GM19043 (cell line): ENCODE data around the gene RPL31.
A peak's percentile ranks its signal among the peaks of the same experiment; 100 is the strongest.
"Not testable (repeated sequence)": the region's sequence is repeated elsewhere in the genome, so short reads cannot be mapped to it uniquely, and the experiment has no call there.

ENCODE experiments used
- ATAC-seq: cut with Tn5 transposase; IDR thresholded peaks from one replicate; pipeline ENCODE4 v1.9.1; 2021; ENCODE audit warnings: low read depth; ENCODE audit not compliant: unreplicated experiment

The RPL31 gene

GRCh38 chr2:101023327-101024107 is 21.4 kb downstream of the RPL31 start:
- no peak for ATAC-seq

- ATAC-seq = no peak
These were observed 23.5 kb downstream of the RPL31 start for GRCh38 chr2:101025561-101025960.

- no peak for ATAC-seq
These were observed 24.2 kb downstream of the RPL31 start for GRCh38 chr2:101026253-101026701.

GRCh38 chr2:101026923-101027469 is 24.9 kb downstream of the RPL31 start:
- no peak for ATAC-seq

GRCh38 chr2:101027852-101028251 is 25.8 kb downstream of the RPL31 start:
- ATAC-seq = no peak

GRCh38 chr2:101030866-101031554 is 28.9 kb downstream of the RPL31 start:
- ATAC-seq = no peak

- ATAC-seq = no peak
These were observed 30.1 kb downstream of the RPL31 start for GRCh38 chr2:101032084-101032776.

- ATAC-seq = no peak
These were observed 34.5 kb downstream of the RPL31 start for GRCh38 chr2:101036562-101036961.

GRCh38 chr2:101037161-101037755 is 35.2 kb downstream of the RPL31 start:
- ATAC-seq = no peak

GRCh38 chr2:101038455-101039255 is 36.6 kb downstream of the RPL31 start:
- ATAC-seq = no peak

GRCh38 chr2:101040072-101040471 is 38.0 kb downstream of the RPL31 start:
- ATAC-seq = no peak

- ATAC-seq = no peak
These were observed 38.7 kb downstream of the RPL31 start for GRCh38 chr2:101040761-101041160.

- ATAC-seq = no peak
These were observed 39.3 kb downstream of the RPL31 start for GRCh38 chr2:101041413-101041812.

- ATAC-seq = no peak
These were observed 43.2 kb downstream of the RPL31 start for GRCh38 chr2:101045330-101045729.

- no peak for ATAC-seq
These were observed 45.1 kb downstream of the RPL31 start for GRCh38 chr2:101047075-101047766.

- no peak for ATAC-seq
These were observed 45.7 kb downstream of the RPL31 start for GRCh38 chr2:101047774-101048173.

GRCh38 chr2:101048756-101049155 is 46.7 kb downstream of the RPL31 start:
- no peak for ATAC-seq

GRCh38 chr2:101050886-101051285 is 48.8 kb downstream of the RPL31 start:
- ATAC-seq = not testable (repeated sequence)

GRCh38 chr2:101052147-101052546 is 50.1 kb downstream of the RPL31 start:
- ATAC-seq = peak; percentile 53
